Islet precursor cell (in vitro differentiated cells): ENCODE results near the gene HPS3.

Experiments
- DNase-seq: peaks from one replicate; pipeline ENCODE4 v3.0.0-alpha.2; 2018

The HPS3 gene

GRCh38 chr3:149120051-149120972, 9.1 kb upstream of the HPS3 start:
- DNase-seq = no peak

GRCh38 chr3:149122721-149123578, 6.5 kb upstream of the HPS3 start:
- DNase-seq = no peak

GRCh38 chr3:149128821-149129220, 617 bp upstream of the HPS3 start:
- no peak for DNase-seq

- DNase-seq = no peak
These were observed 2.2 kb downstream of the HPS3 start for GRCh38 chr3:149131589-149131988.

GRCh38 chr3:149134575-149134974, 5.1 kb downstream of the HPS3 start:
- no peak for DNase-seq

GRCh38 chr3:149142682-149143081, 13.2 kb downstream of the HPS3 start:
- DNase-seq = no peak

- DNase-seq = no peak
These were observed 15.9 kb downstream of the HPS3 start for GRCh38 chr3:149145356-149145755.

GRCh38 chr3:149145974-149146373, 16.5 kb downstream of the HPS3 start:
- DNase-seq = no peak

GRCh38 chr3:149150436-149150835, 21.0 kb downstream of the HPS3 start:
- DNase-seq = no peak

- peak; percentile 80 for DNase-seq
These were observed 22.4 kb downstream of the HPS3 start for GRCh38 chr3:149151843-149152242.

- DNase-seq = peak; percentile 62
These were observed 23.0 kb downstream of the HPS3 start for GRCh38 chr3:149152420-149152819.

- no peak for DNase-seq
These were observed 24.0 kb downstream of the HPS3 start for GRCh38 chr3:149153402-149153801.

- DNase-seq = no peak
These were observed 31.4 kb downstream of the HPS3 start for GRCh38 chr3:149160754-149161300.

GRCh38 chr3:149162007-149162406, 32.6 kb downstream of the HPS3 start:
- DNase-seq = no peak

- DNase-seq = no peak
These were observed 33.6 kb downstream of the HPS3 start for GRCh38 chr3:149163066-149163465.

GRCh38 chr3:149167898-149168297, 38.5 kb downstream of the HPS3 start:
- DNase-seq = no peak

GRCh38 chr3:149170672-149171071, 41.2 kb downstream of the HPS3 start:
- no peak for DNase-seq

- DNase-seq = no peak
These were observed 45.5 kb downstream of the HPS3 start for GRCh38 chr3:149174901-149175300.

- no peak for DNase-seq
These were observed 47.7 kb downstream of the HPS3 start for GRCh38 chr3:149177122-149177521.

GRCh38 chr3:149179220-149179619, 49.8 kb downstream of the HPS3 start:
- no peak for DNase-seq

- DNase-seq = peak; percentile 56
These were observed 50.7 kb downstream of the HPS3 start for GRCh38 chr3:149180057-149180573.

GRCh38 chr3:149181182-149181581, 51.7 kb downstream of the HPS3 start:
- DNase-seq = no peak

- DNase-seq = no peak
These were observed 56.8 kb downstream of the HPS3 start for GRCh38 chr3:149186219-149186618.
